OCI-LY1 (cell line): ENCODE data around the gene GNAL.

Experiments used
- H2AFZ ChIP-seq: fragments of 200-600 bp; sonication (generic), shearing (Covaris generic); 2 replicates; pipeline ENCODE4 v1.6.0; 2014; ENCODE audit warnings: antibody characterized with exemption, mild to moderate bottlenecking, low read length
- H3F3A ChIP-seq: fragments of 200-600 bp; sonication (generic), shearing (Covaris generic); 2 replicates; pipeline ENCODE4 v1.6.0; 2014; ENCODE audit warnings: mild to moderate bottlenecking, antibody characterized with exemption, low read length, moderate library complexity; ENCODE audit not compliant: insufficient read depth
- H3K27ac ChIP-seq: fragments of 200-600 bp; sonication (generic); 2 replicates; pipeline ENCODE4 v1.5.1; 2014; ENCODE audit warnings: low read length, mixed run types, mild to moderate bottlenecking, low read depth; ENCODE audit not compliant: poor library complexity, severe bottlenecking
- H3K27me3 ChIP-seq: fragments of 200-600 bp; sonication (generic); 2 replicates; pipeline ENCODE4 v1.6.0; 2014; ENCODE audit warnings: antibody characterized with exemption, mild to moderate bottlenecking, low read length, moderate library complexity; ENCODE audit not compliant: insufficient read depth
- H3K36me3 ChIP-seq: fragments of 200-600 bp; sonication (generic); 2 replicates; pipeline ENCODE4 v1.6.1; 2014; ENCODE audit warnings: mild to moderate bottlenecking, antibody characterized with exemption, low read length, moderate library complexity, mixed read lengths; ENCODE audit not compliant: insufficient read depth
- H3K4me1 ChIP-seq: fragments of 200-600 bp; sonication (generic); 2 replicates; pipeline ENCODE4 v1.5.1; 2014; ENCODE audit warnings: mild to moderate bottlenecking, low read length, moderate library complexity; ENCODE audit not compliant: insufficient read depth, severe bottlenecking
- H3K4me2 ChIP-seq: fragments of 200-600 bp; sonication (generic), shearing (Covaris generic); 2 replicates; pipeline ENCODE4 v1.6.1; 2014; ENCODE audit warnings: low read length
- H3K4me3 ChIP-seq: fragments of 200-600 bp; sonication (generic); 2 replicates; pipeline ENCODE4 v1.5.1; 2014; ENCODE audit warnings: low read length, low read depth, mild to moderate bottlenecking, mixed read lengths; ENCODE audit not compliant: poor library complexity, severe bottlenecking
- H3K79me2 ChIP-seq: fragments of 200-600 bp; shearing (Covaris generic); 2 replicates; pipeline ENCODE4 v1.6.1; 2016; ENCODE audit warnings: mixed run types, low read length, mixed read lengths; ENCODE audit not compliant: insufficient read depth
- H3K9ac ChIP-seq: fragments of 200-600 bp; sonication (generic), shearing (Covaris generic); 2 replicates; pipeline ENCODE4 v1.6.1; 2014; ENCODE audit warnings: mild to moderate bottlenecking, low read length, mixed read lengths
- H3K9me2 ChIP-seq: fragments of 200-600 bp; sonication (generic), shearing (Covaris generic); 2 replicates; pipeline ENCODE4 v1.6.1; 2014; ENCODE audit warnings: low read depth, mild to moderate bottlenecking, low read length, mixed read lengths
- H3K9me3 ChIP-seq: fragments of 200-600 bp; shearing (Covaris generic); 2 replicates; pipeline ENCODE4 v1.6.1; 2014; ENCODE audit warnings: low read length, mixed read lengths
- H4K20me1 ChIP-seq: fragments of 200-600 bp; sonication (generic), shearing (Covaris generic); 2 replicates; pipeline ENCODE4 v1.6.0; 2016; ENCODE audit warnings: mild to moderate bottlenecking, low read length; ENCODE audit not compliant: insufficient read depth
- EZH2 ChIP-seq: fragments of 200-600 bp; sonication (generic), shearing (Covaris generic); IDR thresholded peaks from 2 replicates; pipeline ENCODE4 v1.8.0; 2017; ENCODE audit warnings: borderline replicate concordance, mixed run types, mild to moderate bottlenecking, antibody characterized with exemption, low read length, moderate library complexity, mixed read lengths
- TF ChIP-seq, protein P1 (sequence below): fragments of 200-600 bp; sonication (generic), shearing (Covaris generic); IDR thresholded peaks from 2 replicates; pipeline ENCODE4 v1.5.1; 2017; ENCODE audit warnings: mild to moderate bottlenecking, antibody characterized with exemption, low read length, moderate library complexity, mixed read lengths

GNAL gene

DNA sequence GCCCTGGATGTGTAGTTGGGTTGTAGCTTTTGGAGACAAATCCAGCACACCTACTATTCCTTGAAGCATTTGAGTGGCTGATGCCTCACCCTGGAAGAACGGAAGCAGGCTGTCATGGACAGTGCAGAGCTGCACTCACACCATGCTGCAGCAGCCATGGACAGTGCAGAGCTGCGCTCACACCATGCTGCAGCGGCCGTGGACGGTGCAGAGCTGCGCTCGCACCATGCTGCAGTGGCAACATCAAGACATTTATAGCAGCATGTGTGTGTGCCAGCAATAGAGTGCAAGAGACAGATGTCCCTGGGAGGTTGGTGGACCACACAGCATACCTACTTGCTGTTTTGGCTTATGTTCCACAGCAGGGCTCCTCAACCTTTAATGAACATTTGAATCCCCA lies 30.6 kb downstream of the GNAL start:
- H3K27ac ChIP-seq = no peak overlapping the region
- TF ChIP-seq, protein P1, sequence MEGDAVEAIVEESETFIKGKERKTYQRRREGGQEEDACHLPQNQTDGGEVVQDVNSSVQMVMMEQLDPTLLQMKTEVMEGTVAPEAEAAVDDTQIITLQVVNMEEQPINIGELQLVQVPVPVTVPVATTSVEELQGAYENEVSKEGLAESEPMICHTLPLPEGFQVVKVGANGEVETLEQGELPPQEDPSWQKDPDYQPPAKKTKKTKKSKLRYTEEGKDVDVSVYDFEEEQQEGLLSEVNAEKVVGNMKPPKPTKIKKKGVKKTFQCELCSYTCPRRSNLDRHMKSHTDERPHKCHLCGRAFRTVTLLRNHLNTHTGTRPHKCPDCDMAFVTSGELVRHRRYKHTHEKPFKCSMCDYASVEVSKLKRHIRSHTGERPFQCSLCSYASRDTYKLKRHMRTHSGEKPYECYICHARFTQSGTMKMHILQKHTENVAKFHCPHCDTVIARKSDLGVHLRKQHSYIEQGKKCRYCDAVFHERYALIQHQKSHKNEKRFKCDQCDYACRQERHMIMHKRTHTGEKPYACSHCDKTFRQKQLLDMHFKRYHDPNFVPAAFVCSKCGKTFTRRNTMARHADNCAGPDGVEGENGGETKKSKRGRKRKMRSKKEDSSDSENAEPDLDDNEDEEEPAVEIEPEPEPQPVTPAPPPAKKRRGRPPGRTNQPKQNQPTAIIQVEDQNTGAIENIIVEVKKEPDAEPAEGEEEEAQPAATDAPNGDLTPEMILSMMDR = no peak
- no peak for TF ChIP-seq EZH2

DNA sequence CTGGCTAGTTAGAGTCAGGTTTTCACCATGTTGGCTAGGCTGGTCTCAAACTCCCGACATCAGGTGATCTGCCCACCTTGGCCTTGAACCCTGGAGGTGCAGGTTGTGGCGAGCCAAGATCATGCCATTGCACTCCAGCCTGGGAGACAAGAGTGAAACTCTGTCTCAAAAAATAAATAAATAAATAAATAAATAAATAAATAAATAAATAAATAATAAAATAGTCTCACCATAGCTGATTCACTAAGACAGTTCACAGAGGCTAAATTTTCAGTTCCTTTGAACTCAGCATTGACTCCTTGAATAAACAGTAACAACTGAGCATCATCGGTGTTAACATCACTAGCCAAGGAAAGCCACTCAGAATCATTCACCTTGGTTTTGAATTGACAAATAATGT lies 32.7 kb downstream of the GNAL start:
- H2AFZ ChIP-seq = no peak overlapping the region

More for the DNA sequence above, 30.6 kb downstream of the GNAL start:
- Histone ChIP-seq H3K9ac (no peak overlapping the region), H3K4me2 (no peak overlapping the region), H3K9me2 (no peaks in the 10 kb centered on the region), H3K4me3 (no peak overlapping the region), H3K4me1 (peaks cover 7% of the 10 kb centered on the region), H3K36me3 (no peaks in the 10 kb centered on the region), H3K27me3 (no peaks in the 10 kb centered on the region), H3K9me3 (no peaks in the 10 kb centered on the region), H2AFZ (no peak overlapping the region), H3K79me2 (no peaks in the 10 kb centered on the region), H3F3A (no peaks in the 10 kb centered on the region), H4K20me1 (no peaks in the 10 kb centered on the region)

DNA sequence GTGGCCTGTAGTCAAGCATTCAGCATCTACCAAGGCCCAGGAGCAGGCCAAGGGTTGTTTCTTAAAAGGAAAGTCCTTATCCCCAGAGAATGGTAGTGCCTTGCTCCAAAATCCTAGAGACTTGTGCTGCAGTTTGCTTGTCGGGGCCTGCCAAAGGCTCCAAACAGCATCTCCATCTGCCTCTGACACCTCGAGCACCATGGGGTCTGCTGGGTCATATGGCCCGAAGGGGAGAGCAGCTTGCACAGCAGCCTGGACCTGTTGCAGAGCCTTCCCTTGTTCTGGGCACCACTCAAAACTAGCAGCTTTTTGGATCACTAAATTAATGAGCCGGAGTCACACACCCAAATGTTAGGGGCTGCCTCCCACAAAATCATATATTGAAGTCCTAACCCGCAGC lies 35.7 kb downstream of the GNAL start:
- no peak overlapping the region for H3K4me3 ChIP-seq
- H3K27me3 ChIP-seq = peaks cover 5% of the 10 kb centered on the region; the same call in 1 of the 2 replicates
- H3K9me3 ChIP-seq = no peaks in the 10 kb centered on the region
- peaks cover 7% of the 10 kb centered on the region for H3K4me1 ChIP-seq
- no peaks in the 10 kb centered on the region for H3K36me3 ChIP-seq
- no peak overlapping the region for H3K4me2 ChIP-seq
- no peak overlapping the region for H3K9ac ChIP-seq
- no peaks in the 10 kb centered on the region for H4K20me1 ChIP-seq
- H3F3A ChIP-seq = no peaks in the 10 kb centered on the region
- H3K9me2 ChIP-seq = no peaks in the 10 kb centered on the region
- no peak overlapping the region for H2AFZ ChIP-seq
- H3K27ac ChIP-seq = no peak overlapping the region
- TF ChIP-seq, protein P1 = no peak
- no peaks in the 10 kb centered on the region for H3K79me2 ChIP-seq

More for the DNA sequence above, 32.7 kb downstream of the GNAL start:
- no peak overlapping the region for H3K4me2 ChIP-seq
- H3K27ac ChIP-seq = no peak overlapping the region
- H3K9ac ChIP-seq = no peak overlapping the region
- TF ChIP-seq, protein P1 = no peak
- TF ChIP-seq EZH2 = no peak
- H3K4me3 ChIP-seq = no peak overlapping the region
- no peaks in the 10 kb centered on the region for H3K36me3 ChIP-seq
- H3K79me2 ChIP-seq = no peaks in the 10 kb centered on the region
- no peaks in the 10 kb centered on the region for H3F3A ChIP-seq
- H3K9me3 ChIP-seq = no peaks in the 10 kb centered on the region
- no peaks in the 10 kb centered on the region; the same call in 1 of the 2 replicates for H3K27me3 ChIP-seq
- H3K9me2 ChIP-seq = no peaks in the 10 kb centered on the region
- no peaks in the 10 kb centered on the region for H4K20me1 ChIP-seq
- H3K4me1 ChIP-seq = peaks cover 7% of the 10 kb centered on the region
